Cardiac muscle cell (in vitro differentiated cells and primary cell): Measurements from ENCODE around the gene BCLAF1. TPM values are rescaled to one million over a fixed set of nuclear protein-coding genes. Genes with fewer than 3 reads are reported as not detected.

Experiments used
- DNase-seq, 2 donors: peaks; one replicate each; pipeline versions ENCODE4 v3.0.0 to v3.0.0-alpha.2; 2010 to 2017; ENCODE audit warnings: low read depth in 1 of 2, low spot score in 1 of 2
- H3K27ac ChIP-seq: fragments of 200-600 bp; sonication (generic); 2 replicates; pipeline ENCODE4 v1.5.1; 2016
- H3K27me3 ChIP-seq: fragments of 200-600 bp; sonication (generic); 2 replicates; pipeline ENCODE4 v1.6.0; 2016; ENCODE audit warnings: control low read depth
- H3K36me3 ChIP-seq: fragments of 200-600 bp; sonication (generic); 2 replicates; pipeline ENCODE4 v1.5.1; 2016; ENCODE audit warnings: control low read depth
- H3K4me1 ChIP-seq: fragments of 200-600 bp; sonication (generic); 2 replicates; pipeline ENCODE4 v1.8.1; 2017; ENCODE audit warnings: low read depth, mild to moderate bottlenecking, mixed run types
- H3K4me3 ChIP-seq: fragments of 200-600 bp; sonication (generic); 2 replicates; pipeline ENCODE4 v1.5.1; 2016; ENCODE audit warnings: mild to moderate bottlenecking
- H3K9me3 ChIP-seq: fragments of 200-600 bp; sonication (generic); 2 replicates; pipeline ENCODE4 v1.5.1; 2017; ENCODE audit warnings: low read depth, mild to moderate bottlenecking, control low read depth
- CTCF ChIP-seq: IDR thresholded peaks from 2 replicates; pipeline ENCODE4 v1.5.1; 2012; ENCODE audit warnings: low read depth, mild to moderate bottlenecking, low read length
- polyA plus RNA-seq: library from polyadenylated mRNA; unstranded; fragments of >200 nt; fragmentation: Nextera tagmentation; extraction: Ambion mirVana; gene quantifications from 2 replicates; pipeline ENCODE4 v1.2.1, GENCODE V29; 2016
- total RNA-seq: library from RNA; depleted of rRNA; stranded (reverse); fragments of >200 nt; gene quantifications from 2 replicates; pipeline ENCODE4 v1.2.3, GENCODE V29; 2016

BCLAF1 gene
- total and polyA plus RNA-seq, 2 experiments from 2014 or later: 67.3 to 101 TPM

GRCh38 chr6:136282906-136283305, 6.7 kb downstream of the BCLAF1 start:
- no peak for DNase-seq
- no peak for TF ChIP-seq CTCF
- Histone ChIP-seq H3K9me3 (no peaks in the 10 kb centered on the region), H3K36me3 (peaks cover 28% of the 10 kb centered on the region), H3K27me3 (no peaks in the 10 kb centered on the region), H3K4me3 (no peak overlapping the region), H3K4me1 (peaks cover 46% of the 10 kb centered on the region), H3K27ac (no peak overlapping the region)

GRCh38 chr6:136280032-136280609, 9.5 kb downstream of the BCLAF1 start:
- no peaks in the 10 kb centered on the region for H3K9me3 ChIP-seq
- DNase-seq: no peak
- H3K36me3 ChIP-seq: peaks cover 47% of the 10 kb centered on the region
- no peak overlapping the region for H3K4me3 ChIP-seq
- no peak for TF ChIP-seq CTCF
- peaks cover 38% of the 10 kb centered on the region for H3K4me1 ChIP-seq
- H3K27ac ChIP-seq: peak overlapping the region; percentile 50
- H3K27me3 ChIP-seq: no peaks in the 10 kb centered on the region

GRCh38 chr6:136274062-136274461, 15.6 kb downstream of the BCLAF1 start:
- no peaks in the 10 kb centered on the region for H3K9me3 ChIP-seq
- peaks cover 83% of the 10 kb centered on the region for H3K36me3 ChIP-seq
- DNase-seq: peak in 1 of 2 donors; percentile 23
- H3K4me3 ChIP-seq: no peak overlapping the region
- H3K27ac ChIP-seq: no peak overlapping the region
- no peaks in the 10 kb centered on the region for H3K4me1 ChIP-seq
- no peaks in the 10 kb centered on the region for H3K27me3 ChIP-seq
- no peak for TF ChIP-seq CTCF

- Histone ChIP-seq H3K36me3 (peaks cover 85% of the 10 kb centered on the region), H3K4me3 (no peak overlapping the region), H3K4me1 (peaks cover 11% of the 10 kb centered on the region), H3K27ac (no peak overlapping the region), H3K27me3 (no peaks in the 10 kb centered on the region), H3K9me3 (no peaks in the 10 kb centered on the region)
- DNase-seq: no peak
- no peak for TF ChIP-seq CTCF
Observed at GRCh38 chr6:136265101-136265500, 24.5 kb downstream of the BCLAF1 start.

- Histone ChIP-seq H3K36me3 (peaks cover 83% of the 10 kb centered on the region), H3K27me3 (no peaks in the 10 kb centered on the region), H3K4me3 (no peak overlapping the region), H3K27ac (no peak overlapping the region), H3K9me3 (no peaks in the 10 kb centered on the region), H3K4me1 (peaks cover 11% of the 10 kb centered on the region)
- DNase-seq: no peak
- TF ChIP-seq CTCF: no peak
Observed at GRCh38 chr6:136262940-136263339, 26.7 kb downstream of the BCLAF1 start.
